NT2/D1 (cell line): ENCODE data around the gene AFTPH.
"Not testable (repeated sequence)": the region's sequence is repeated elsewhere in the genome, so short reads cannot be mapped to it uniquely, and the experiment has no call there.

Source experiments
- DNase-seq: peaks from one replicate; pipeline ENCODE4 v3.0.0-alpha.2; 2011; ENCODE audit warnings: low read depth, low spot score
- H3K27me3 ChIP-seq: 2 replicates; pipeline ENCODE4 v1.6.0; 2011; ENCODE audit warnings: mild to moderate bottlenecking; ENCODE audit not compliant: insufficient read length, insufficient read depth
- H3K36me3 ChIP-seq: 2 replicates; pipeline ENCODE4 v1.6.1; 2011; ENCODE audit warnings: mild to moderate bottlenecking, low read length, mixed read lengths; ENCODE audit not compliant: insufficient read depth, insufficient read length
- H3K4me1 ChIP-seq: 2 replicates; pipeline ENCODE4 v1.5.1; 2011; ENCODE audit not compliant: insufficient read depth, insufficient read length
- H3K4me3 ChIP-seq: 2 replicates; pipeline ENCODE4 v1.5.1; 2011; ENCODE audit warnings: low read depth; ENCODE audit not compliant: insufficient read length
- H3K9ac ChIP-seq: 2 replicates; pipeline ENCODE4 v1.6.0; 2011; ENCODE audit warnings: low read depth; ENCODE audit not compliant: insufficient read length
- H3K9me3 ChIP-seq: 2 replicates; pipeline ENCODE4 v1.5.1; 2011; ENCODE audit warnings: mild to moderate bottlenecking, low read length; ENCODE audit not compliant: insufficient read depth
- SUZ12 ChIP-seq: IDR thresholded peaks from 2 replicates; pipeline ENCODE4 v1.6.1; 2011; ENCODE audit not compliant: insufficient read length, insufficient read depth; ENCODE audit errors: extremely low read depth
- YY1 ChIP-seq: IDR thresholded peaks from 2 replicates; pipeline ENCODE4 v1.6.1; 2011; ENCODE audit not compliant: insufficient read length, insufficient read depth
- ZNF274 ChIP-seq: IDR thresholded peaks from 2 replicates; pipeline ENCODE4 v1.6.1; 2011; ENCODE audit warnings: mild to moderate bottlenecking, low read depth, low read length

The AFTPH gene

GRCh38 chr2:64516651-64517510 lies 7.2 kb upstream of the AFTPH start:
- H3K36me3 ChIP-seq, result no peaks in the 10 kb centered on the region
- no peaks in the 10 kb centered on the region for H3K27me3 ChIP-seq
- 0 out of 2 replicates have a peak, but pooled peaks cover 4% of the 10 kb centered on the region for H3K9me3 ChIP-seq
- H3K9ac ChIP-seq, result no peak overlapping the region
- no peak for TF ChIP-seq YY1
- no peak for TF ChIP-seq ZNF274
- no peak for TF ChIP-seq SUZ12
- H3K4me1 ChIP-seq, result no peaks in the 10 kb centered on the region
- no peak overlapping the region for H3K4me3 ChIP-seq
- no peak for DNase-seq

- TF ChIP-seq ZNF274 (no peak), SUZ12 (no peak), YY1 (no peak)
- H3K9ac ChIP-seq, result no peak overlapping the region
- DNase-seq, result no peak
- 0 out of 2 replicates have a peak, but pooled peaks cover 4% of the 10 kb centered on the region for H3K9me3 ChIP-seq
- no peak overlapping the region for H3K4me3 ChIP-seq
- H3K27me3 ChIP-seq, result no peaks in the 10 kb centered on the region
- no peaks in the 10 kb centered on the region for H3K4me1 ChIP-seq
- H3K36me3 ChIP-seq, result no peaks in the 10 kb centered on the region
These were observed 6.6 kb upstream of the AFTPH start for GRCh38 chr2:64517511-64517884.

- H3K9me3 ChIP-seq, result no peaks in the 10 kb centered on the region
- peak; percentile 36 for DNase-seq
- H3K4me3 ChIP-seq, result peak overlapping the region; percentile 46
- H3K4me1 ChIP-seq, result no peaks in the 10 kb centered on the region
- no peaks in the 10 kb centered on the region for H3K36me3 ChIP-seq
- H3K9ac ChIP-seq, result no peak overlapping the region
- H3K27me3 ChIP-seq, result no peaks in the 10 kb centered on the region
- TF ChIP-seq SUZ12, result no peak
- TF ChIP-seq ZNF274, result no peak
- no peak for TF ChIP-seq YY1
These were observed 1.2 kb upstream of the AFTPH start for GRCh38 chr2:64522843-64523428.

GRCh38 chr2:64524604-64525316 lies 632 bp downstream of the AFTPH start:
- Histone ChIP-seq H3K27me3 (no peaks in the 10 kb centered on the region), H3K4me1 (no peaks in the 10 kb centered on the region), H3K36me3 (no peaks in the 10 kb centered on the region), H3K9me3 (no peaks in the 10 kb centered on the region), H3K9ac (peak overlapping the region; percentile 84), H3K4me3 (peak overlapping the region; percentile 91)
- TF ChIP-seq YY1 (no peak), SUZ12 (no peak), ZNF274 (no peak)
- peak; percentile 33 for DNase-seq

DNA sequence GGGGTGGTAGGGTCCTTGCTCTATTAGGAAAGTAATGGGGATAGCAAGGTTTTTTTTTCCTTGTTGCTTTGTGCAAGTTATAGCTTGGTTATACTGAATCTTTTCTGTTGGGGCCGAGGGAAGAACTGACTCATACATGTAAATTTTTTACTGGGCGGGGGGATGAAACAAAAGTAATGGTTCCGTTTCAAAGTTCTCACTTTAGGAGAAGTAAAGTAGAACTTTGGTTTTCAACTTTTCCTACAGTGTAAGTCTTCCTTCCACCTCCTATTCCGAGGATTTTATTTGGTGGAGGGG lies 1.1 kb downstream of the AFTPH start:
- H3K27me3 ChIP-seq, result no peaks in the 10 kb centered on the region
- H3K4me3 ChIP-seq, result peak overlapping the region; percentile 91
- no peaks in the 10 kb centered on the region for H3K36me3 ChIP-seq
- no peak for DNase-seq
- no peaks in the 10 kb centered on the region for H3K9me3 ChIP-seq
- H3K4me1 ChIP-seq, result no peaks in the 10 kb centered on the region
- TF ChIP-seq SUZ12 (no peak), YY1 (no peak), ZNF274 (no peak)
- H3K9ac ChIP-seq, result peak overlapping the region; percentile 84

GRCh38 chr2:64526034-64526433 lies 1.9 kb downstream of the AFTPH start:
- no peaks in the 10 kb centered on the region for H3K9me3 ChIP-seq
- H3K4me1 ChIP-seq, result no peaks in the 10 kb centered on the region
- H3K9ac ChIP-seq, result no peak overlapping the region
- H3K4me3 ChIP-seq, result no peak overlapping the region
- DNase-seq, result no peak
- H3K36me3 ChIP-seq, result no peaks in the 10 kb centered on the region
- no peaks in the 10 kb centered on the region for H3K27me3 ChIP-seq
- no peak for TF ChIP-seq ZNF274
- TF ChIP-seq SUZ12, result no peak
- TF ChIP-seq YY1, result no peak

- H3K9me3 ChIP-seq, DNase-seq, H3K4me1 ChIP-seq, H3K9ac ChIP-seq, H3K36me3 ChIP-seq, H3K4me3 ChIP-seq, H3K27me3 ChIP-seq: not testable (repeated sequence)
These were observed 6.8 kb downstream of the AFTPH start for GRCh38 chr2:64530946-64531345.
